SH-SY5Y (cell line): ENCODE measurements around the gene SARNP.

Experiments
- GATA2 ChIP-seq: IDR thresholded peaks from 2 replicates; pipeline ENCODE4 v1.6.1; 2011; ENCODE audit warnings: mild to moderate bottlenecking, low read depth, low read length
- GATA3 ChIP-seq: IDR thresholded peaks from 2 replicates; pipeline ENCODE4 v1.6.1; 2011; ENCODE audit warnings: low read depth, mild to moderate bottlenecking, low read length, moderate library complexity

- no peak for TF ChIP-seq GATA2
- no peak for TF ChIP-seq GATA3
Observed at GRCh38 chr12:55746913-55747231, 70.7 kb downstream of the SARNP start.
